SK-N-MC (cell line): Measurements from ENCODE around the gene CEP104.

Source experiments
- EZH2 ChIP-seq: fragments of 200-600 bp; sonication (generic); IDR thresholded peaks from one replicate; pipeline ENCODE4 v1.6.1; 2017; ENCODE audit warnings: antibody characterized with exemption
- FOXP2 ChIP-seq: optimal IDR thresholded peaks from 2 replicates; pipeline ENCODE3; 2011; ENCODE audit warnings: mild to moderate bottlenecking, moderate library complexity; ENCODE audit not compliant: insufficient read depth; ENCODE audit errors: extremely low read length, control extremely low read depth
- POLR2AphosphoS5 ChIP-seq: IDR thresholded peaks from 2 replicates; pipeline ENCODE4 v1.6.1; 2012; ENCODE audit warnings: mild to moderate bottlenecking, low read depth, low read length, borderline replicate concordance

DNA sequence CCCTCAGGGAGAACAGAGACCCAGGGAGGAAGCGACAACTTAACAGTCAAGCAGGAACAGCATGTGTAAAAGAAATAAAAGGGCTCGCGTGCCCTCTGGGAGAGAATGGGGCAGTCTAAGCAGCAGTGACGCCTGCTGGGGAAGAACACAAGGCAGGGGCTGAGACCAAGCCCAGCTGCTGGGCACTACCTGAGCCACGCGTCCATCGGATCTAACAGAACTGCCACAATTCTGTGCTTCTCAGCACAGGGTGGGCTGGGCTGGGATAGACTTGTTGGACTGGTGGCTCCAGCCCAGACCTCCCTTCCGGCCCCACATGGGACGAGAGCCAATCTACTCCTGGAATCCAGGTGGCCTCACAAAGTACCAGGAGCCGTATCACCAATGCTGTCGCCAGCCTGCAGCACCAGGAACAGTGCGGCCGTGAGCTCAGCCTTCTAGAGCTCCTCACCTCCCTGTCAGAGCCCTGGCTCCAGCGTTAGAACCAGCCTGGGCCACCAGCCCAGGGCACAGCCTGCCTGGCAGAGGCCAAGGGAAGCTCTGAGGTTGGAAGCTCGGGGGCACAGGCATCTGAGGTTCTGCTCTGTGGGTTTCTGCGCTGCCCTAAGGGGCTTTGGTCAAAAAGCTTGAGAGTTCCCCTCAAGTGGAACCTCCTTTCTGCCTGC lies 68.1 kb downstream of the CEP104 start:
- no peak for TF ChIP-seq EZH2
- TF ChIP-seq POLR2AphosphoS5 = no peak
- TF ChIP-seq FOXP2 = no peak
